ENCODE results near the gene ITPR1. TPM values are rescaled to one million over a fixed set of nuclear protein-coding genes. Genes with fewer than 3 reads are reported as not detected.

The ITPR1 gene
- total and polyA plus RNA-seq, 2 of the 4 experiments (the other 2 are of a cell fraction) = 1.8 to 5.7 TPM

- TF ChIP-seq USF2 (IDR thresholded peaks at IDR 0.05; ENCODE audit: low read depth, low read length) = no peak
These were observed 236.2 kb downstream of the ITPR1 start (continued) for GRCh38 chr3:4729061-4729973.

- dilution Hi-C loops (cut with HindIII; ENCODE audit: low sequenced_read_pairs, unreplicated experiment) = no loop called here
- Histone ChIP-seq H4K8ac (ENCODE audit: low read depth in 2 of 2, low read length in 2 of 2) (no peak overlapping the region), H3K18ac (ENCODE audit: low read depth, low read length) (no peak overlapping the region), H2BK15ac (ENCODE audit: low read depth, low read length) (no peak overlapping the region), H3K56ac (ENCODE audit: extremely low read depth, insufficient read depth, low read length) (no peak overlapping the region), H2BK5ac (ENCODE audit: low read depth, low read length, poor library complexity, severe bottlenecking) (no peak overlapping the region), H2BK20ac (ENCODE audit: low read depth, low read length) (no peak overlapping the region), H3K4me1 (ENCODE audit: control insufficient read depth, insufficient read depth, low read length) (no peaks in the 10 kb centered on the region), H3K4me2 (ENCODE audit: low read depth, low read length) (no peak overlapping the region), H3K79me1 (ENCODE audit: low read depth in 1 of 2, low read length in 2 of 2) (no peaks in the 10 kb centered on the region), H3K9me1 (ENCODE audit: insufficient read depth, low read length) (no peaks in the 10 kb centered on the region), H3K9me3 (ENCODE audit: control insufficient read depth, insufficient read depth, low read length) (no peaks in the 10 kb centered on the region), H4K91ac (ENCODE audit: insufficient read depth, low read depth, low read length) (no peak overlapping the region), H3K14ac (replicated peaks; ENCODE audit: low read depth, low read length) (no peak overlapping the region), H3K36me3 (ENCODE audit: control insufficient read depth, insufficient read depth, low read length) (no peaks in the 10 kb centered on the region; the same call in 1 of the 2 replicates), H2AK5ac (ENCODE audit: low read depth, low read length) (no peak overlapping the region), H3K23ac (ENCODE audit: low read depth, low read length) (no peak overlapping the region), H4K5ac (ENCODE audit: low read depth, low read length) (no peak overlapping the region), H3K4me3 (ENCODE audit: insufficient read depth, low read depth, low read length) (no peak overlapping the region), H3K4ac (ENCODE audit: low read depth, low read length) (no peak overlapping the region), H2BK120ac (ENCODE audit: low read depth, low read length) (no peak overlapping the region), H3K27me3 (ENCODE audit: control insufficient read depth, insufficient read depth, low read length) (peaks cover 23% of the 10 kb centered on the region), H2AK9ac (replicated peaks; ENCODE audit: low read depth, low read length, poor library complexity) (no peak overlapping the region), H2AFZ (replicated peaks; ENCODE audit: low read length, poor library complexity) (no peak overlapping the region), H4K20me1 (ENCODE audit: insufficient read depth, low read length) (no peaks in the 10 kb centered on the region), H3K27ac (ENCODE audit: insufficient read depth, low read length) (no peak overlapping the region), H3K9ac (ENCODE audit: low read depth, low read length) (no peak overlapping the region)
- ChIA-PET CTCF (no interaction called here), POLR2A (ENCODE audit: unreplicated experiment) (no interaction called here)
- BruUV-seq (replicated peaks) = no TSS peak
- no peak for TF ChIP-seq NFE2L2 (IDR thresholded peaks at IDR 0.05; ENCODE audit: low read depth, low read length)
- in situ Hi-C loops (cut with MboI; ENCODE audit: low sequenced_read_pairs) = no loop called here
- WGBS, 2 experiments (ENCODE audit: extremely low coverage in 2 of 2, insufficient read length in 1 of 2) = no CpG with 5 or more reads among the region's 7 CpGs
- no peak for DNase-seq
- ATAC-seq (ENCODE audit: low read depth) = no peak
- intact Hi-C loops (cut with micrococcal nuclease) = no loop called here
These were observed 237.6 kb downstream of the ITPR1 start for GRCh38 chr3:4730719-4731118.
